ENCODE results near the gene DUSP2.

DNA sequence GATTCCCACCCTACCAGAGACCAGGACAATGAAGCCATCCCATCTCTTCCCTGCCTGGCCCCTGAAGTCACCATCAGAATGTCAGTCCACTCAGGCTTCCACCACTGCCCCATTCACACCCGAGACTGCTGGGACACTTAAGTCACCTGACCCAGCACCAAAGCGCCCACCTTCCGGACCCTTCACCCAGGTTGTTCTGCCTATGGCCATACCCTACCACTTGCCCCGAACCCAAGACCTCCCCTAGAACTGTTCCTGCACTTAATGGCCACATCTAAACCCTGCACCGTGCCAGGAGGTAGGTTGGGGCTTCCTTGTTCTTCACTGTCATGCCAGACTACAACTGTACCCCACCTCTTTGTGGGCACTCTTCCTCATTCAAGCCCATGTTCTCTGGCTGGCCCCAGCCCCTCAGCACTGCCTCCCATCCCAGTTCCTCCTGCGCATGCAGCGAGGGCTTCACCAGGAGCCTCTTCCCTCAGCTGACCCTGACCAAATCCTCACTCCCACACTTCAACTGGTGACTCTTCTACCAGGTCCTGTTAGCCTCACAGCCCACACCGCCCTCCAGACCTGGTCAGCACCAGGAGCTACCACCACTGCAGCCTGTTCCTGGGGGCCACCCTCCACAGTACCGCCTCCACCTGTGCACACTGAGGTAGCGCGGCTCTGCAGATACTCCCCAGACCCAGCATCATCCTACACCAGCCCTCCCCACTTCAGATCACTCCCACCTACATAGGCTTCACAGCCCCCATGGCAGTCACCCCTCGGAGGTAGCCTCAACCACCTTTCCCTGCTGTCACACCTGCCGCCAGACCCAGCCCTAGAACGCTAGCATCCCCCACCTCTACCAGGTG lies 20.6 kb downstream of the DUSP2 start:
- TF ChIP-seq GATA2 (IDR thresholded peaks at IDR 0.05; ENCODE audit: low read depth, low read length): no peak
- TF ChIP-seq GATA3 (IDR thresholded peaks at IDR 0.05; ENCODE audit: low read depth, low read length): no peak
